H1 (cell line): ENCODE results near the gene EGFR.

Source experiments
- CREB1 ChIP-seq: IDR thresholded peaks from 2 replicates; pipeline ENCODE4 v1.6.1; 2012; ENCODE audit warnings: inconsistent platforms
- GTF2F1 ChIP-seq: IDR thresholded peaks from 2 replicates; pipeline ENCODE4 v1.6.1; 2012; ENCODE audit warnings: low read depth, low read length, improper control_type of control experiment, borderline replicate concordance
- JUND ChIP-seq: IDR thresholded peaks from 2 replicates; pipeline ENCODE4 v1.6.1; 2011; ENCODE audit warnings: mild to moderate bottlenecking, improper control_type of control experiment, low read length
- RAD21 ChIP-seq, 2 experiments: IDR thresholded peaks in 1 of 2; conservative IDR thresholded peaks in 1 of 2; 2 replicates each; pipeline ENCODE4 v1.6.1; 2011; ENCODE audit warnings: low read depth in 2 of 2, low read length in 2 of 2, improper control_type of control experiment in 1 of 2, inconsistent platforms in 1 of 2, mild to moderate bottlenecking in 1 of 2, moderate library complexity in 1 of 2
- RXRA ChIP-seq: IDR thresholded peaks from 2 replicates; pipeline ENCODE4 v1.6.1; 2011; ENCODE audit warnings: low read depth, mild to moderate bottlenecking, low read length, moderate library complexity; ENCODE audit not compliant: insufficient read depth
- TAF1 ChIP-seq: IDR thresholded peaks from 2 replicates; pipeline ENCODE4 v1.6.1; 2011; ENCODE audit warnings: mild to moderate bottlenecking, low read depth, low read length
- TF ChIP-seq, protein P1 (sequence below), 3 experiments: IDR thresholded peaks; 1 replicate in 2 of 3; 2 replicates in 1 of 3; pipeline versions ENCODE4 v1.5.1 to v1.6.1; 2011; ENCODE audit warnings: low read length in 3 of 3, mild to moderate bottlenecking in 3 of 3, inconsistent platforms in 2 of 3, low read depth in 1 of 3, moderate library complexity in 1 of 3; ENCODE audit not compliant: insufficient read depth in 1 of 3; ENCODE audit errors: control extremely low read depth in 1 of 3

GRCh38 chr7:55119571-55119970 lies 100.8 kb downstream of the EGFR start:
- TF ChIP-seq, protein P1, sequence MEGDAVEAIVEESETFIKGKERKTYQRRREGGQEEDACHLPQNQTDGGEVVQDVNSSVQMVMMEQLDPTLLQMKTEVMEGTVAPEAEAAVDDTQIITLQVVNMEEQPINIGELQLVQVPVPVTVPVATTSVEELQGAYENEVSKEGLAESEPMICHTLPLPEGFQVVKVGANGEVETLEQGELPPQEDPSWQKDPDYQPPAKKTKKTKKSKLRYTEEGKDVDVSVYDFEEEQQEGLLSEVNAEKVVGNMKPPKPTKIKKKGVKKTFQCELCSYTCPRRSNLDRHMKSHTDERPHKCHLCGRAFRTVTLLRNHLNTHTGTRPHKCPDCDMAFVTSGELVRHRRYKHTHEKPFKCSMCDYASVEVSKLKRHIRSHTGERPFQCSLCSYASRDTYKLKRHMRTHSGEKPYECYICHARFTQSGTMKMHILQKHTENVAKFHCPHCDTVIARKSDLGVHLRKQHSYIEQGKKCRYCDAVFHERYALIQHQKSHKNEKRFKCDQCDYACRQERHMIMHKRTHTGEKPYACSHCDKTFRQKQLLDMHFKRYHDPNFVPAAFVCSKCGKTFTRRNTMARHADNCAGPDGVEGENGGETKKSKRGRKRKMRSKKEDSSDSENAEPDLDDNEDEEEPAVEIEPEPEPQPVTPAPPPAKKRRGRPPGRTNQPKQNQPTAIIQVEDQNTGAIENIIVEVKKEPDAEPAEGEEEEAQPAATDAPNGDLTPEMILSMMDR (IDR thresholded peaks at IDR 0.05; ENCODE audit: control extremely low read depth in 1 of 3, insufficient read depth in 1 of 3, low read depth in 1 of 3, low read length in 3 of 3): no peak
- no peak for TF ChIP-seq RAD21 (IDR thresholded peaks at IDR 0.05 in 1 of 2, conservative IDR thresholded peaks at IDR 0.05 in 1 of 2; ENCODE audit: low read depth in 2 of 2, low read length in 2 of 2)
- no peak for TF ChIP-seq JUND
- TF ChIP-seq TAF1: no peak
- TF ChIP-seq GTF2F1: no peak
- TF ChIP-seq CREB1: no peak
- TF ChIP-seq RXRA: no peak
